Muscle of leg (tissue), 11 donors: Measurements from ENCODE around the gene SPO11. TPM values are rescaled to one million over a fixed set of nuclear protein-coding genes. Genes with fewer than 3 reads are reported as not detected.

Experiments used
- DNase-seq: peaks from one replicate; pipeline ENCODE4 v3.0.0; 2013
- H3K27ac ChIP-seq: one replicate; pipeline ENCODE4 v1.5.1; 2013; ENCODE audit warnings: mild to moderate bottlenecking, low read length, control low read depth
- H3K27me3 ChIP-seq: one replicate; pipeline ENCODE4 v1.6.1; 2013; ENCODE audit warnings: low read length; ENCODE audit not compliant: control insufficient read depth, insufficient read depth
- H3K36me3 ChIP-seq: one replicate; pipeline ENCODE4 v1.6.1; 2013; ENCODE audit warnings: low read length; ENCODE audit not compliant: control insufficient read depth, insufficient read depth
- H3K4me1 ChIP-seq: one replicate; pipeline ENCODE4 v1.6.1; 2013; ENCODE audit warnings: low read length; ENCODE audit not compliant: control insufficient read depth, insufficient read depth
- H3K4me3 ChIP-seq: one replicate; pipeline ENCODE4 v1.5.1; 2013; ENCODE audit warnings: low read length, control low read depth
- H3K9me3 ChIP-seq: replicated peaks from 2 replicates; pipeline ENCODE4 v1.6.1; 2013; ENCODE audit warnings: low read depth, low read length; ENCODE audit not compliant: control insufficient read depth
- WGBS: methylation state at CpG from one replicate; pipeline ENCODE4 v1.1.5; 2013; ENCODE audit warnings: missing lambda C conversion rate; ENCODE audit not compliant: insufficient coverage; 5-methylcytosine and 5-hydroxymethylcytosine counted together
- polyA plus RNA-seq, 8 donors: library from polyadenylated mRNA; unstranded; fragments of 120-200 nt; gene quantifications; one replicate each; pipeline versions ENCODE4 v1.2.1 to v1.2.3, GENCODE V29; 2013; ENCODE audit warnings: inconsistent platforms in 1 of 8, low replicate concordance in 1 of 8; ENCODE audit not compliant: insufficient read length in 8 of 8, insufficient read depth in 1 of 8
- total RNA-seq: library from RNA; stranded (reverse); fragments of 120-200 nt; gene quantifications from one replicate; pipeline ENCODE4 v1.2.4, GENCODE V29; 2013

Gene SPO11
- total and polyA plus RNA-seq, 9 donors, result not detected

GRCh38 chr20:57372157-57372556, 42.6 kb downstream of the SPO11 start:
- DNase-seq, result no peak
- 81% methylated on average over 9 of the region's 9 CpGs for WGBS
- no peaks in the 10 kb centered on the region for H3K27me3 ChIP-seq
- H3K9me3 ChIP-seq, result no peaks in the 10 kb centered on the region
- no peaks in the 10 kb centered on the region for H3K4me1 ChIP-seq
- peaks cover 88% of the 10 kb centered on the region for H3K36me3 ChIP-seq
- no peak overlapping the region for H3K27ac ChIP-seq
- H3K4me3 ChIP-seq, result no peak overlapping the region

GRCh38 chr20:57372581-57373350, 43.2 kb downstream of the SPO11 start:
- DNase-seq, result no peak
- no peaks in the 10 kb centered on the region for H3K9me3 ChIP-seq
- no peak overlapping the region for H3K27ac ChIP-seq
- H3K4me3 ChIP-seq, result no peak overlapping the region
- WGBS, result 87% methylated on average over 18 of the region's 25 CpGs
- H3K27me3 ChIP-seq, result no peaks in the 10 kb centered on the region
- no peaks in the 10 kb centered on the region for H3K4me1 ChIP-seq
- peaks cover 88% of the 10 kb centered on the region for H3K36me3 ChIP-seq

- no peak overlapping the region for H3K27ac ChIP-seq
- no peaks in the 10 kb centered on the region for H3K9me3 ChIP-seq
- H3K4me3 ChIP-seq, result no peak overlapping the region
- DNase-seq, result no peak
- H3K36me3 ChIP-seq, result peaks cover 86% of the 10 kb centered on the region
- no peaks in the 10 kb centered on the region for H3K4me1 ChIP-seq
- WGBS, result 76% methylated on average over 12 of the region's 12 CpGs
- H3K27me3 ChIP-seq, result no peaks in the 10 kb centered on the region
Measured at GRCh38 chr20:57374343-57374930, 44.8 kb downstream of the SPO11 start.

- Histone ChIP-seq H3K27me3 (no peaks in the 10 kb centered on the region), H3K9me3 (no peaks in the 10 kb centered on the region), H3K27ac (no peak overlapping the region), H3K36me3 (peaks cover 83% of the 10 kb centered on the region), H3K4me3 (no peak overlapping the region), H3K4me1 (no peaks in the 10 kb centered on the region)
- DNase-seq, result peak; percentile 58
- WGBS, result 91% methylated on average over 11 of the region's 14 CpGs
Measured at GRCh38 chr20:57374931-57375651, 45.5 kb downstream of the SPO11 start.

GRCh38 chr20:57375652-57376230, 46.1 kb downstream of the SPO11 start:
- Histone ChIP-seq H3K36me3 (peaks cover 83% of the 10 kb centered on the region), H3K9me3 (no peaks in the 10 kb centered on the region), H3K27ac (no peak overlapping the region), H3K27me3 (no peaks in the 10 kb centered on the region), H3K4me1 (no peaks in the 10 kb centered on the region), H3K4me3 (no peak overlapping the region)
- no peak for DNase-seq
- 86% methylated on average over 9 of the region's 10 CpGs for WGBS

- Histone ChIP-seq H3K27me3 (no peaks in the 10 kb centered on the region), H3K36me3 (peaks cover 72% of the 10 kb centered on the region), H3K4me3 (no peak overlapping the region), H3K27ac (no peak overlapping the region), H3K9me3 (no peaks in the 10 kb centered on the region), H3K4me1 (no peaks in the 10 kb centered on the region)
- WGBS, result 87% methylated on average over 10 of the region's 13 CpGs
- no peak for DNase-seq
Measured at GRCh38 chr20:57377350-57377749, 47.7 kb downstream of the SPO11 start.

- Histone ChIP-seq H3K27me3 (no peaks in the 10 kb centered on the region), H3K27ac (no peak overlapping the region), H3K4me1 (no peaks in the 10 kb centered on the region), H3K9me3 (no peaks in the 10 kb centered on the region), H3K4me3 (no peak overlapping the region), H3K36me3 (peaks cover 65% of the 10 kb centered on the region)
- WGBS, result 86% methylated on average over 13 of the region's 16 CpGs
- no peak for DNase-seq
Measured at GRCh38 chr20:57378107-57378506, 48.5 kb downstream of the SPO11 start.

GRCh38 chr20:57378646-57379262, 49.2 kb downstream of the SPO11 start:
- Histone ChIP-seq H3K36me3 (peaks cover 59% of the 10 kb centered on the region), H3K4me3 (no peak overlapping the region), H3K4me1 (no peaks in the 10 kb centered on the region), H3K27ac (no peak overlapping the region), H3K27me3 (no peaks in the 10 kb centered on the region), H3K9me3 (no peaks in the 10 kb centered on the region)
- 67% methylated on average over 1 of the region's 4 CpGs for WGBS
- no peak for DNase-seq

- Histone ChIP-seq H3K27ac (no peak overlapping the region), H3K9me3 (no peaks in the 10 kb centered on the region), H3K36me3 (peaks cover 56% of the 10 kb centered on the region), H3K27me3 (no peaks in the 10 kb centered on the region), H3K4me1 (no peaks in the 10 kb centered on the region), H3K4me3 (no peak overlapping the region)
- DNase-seq, result no peak
- WGBS, result no CpG with 5 or more reads among the region's 5 CpGs
Measured at GRCh38 chr20:57379263-57379647, 49.7 kb downstream of the SPO11 start.
